Choroid plexus epithelial cell (primary cell): ENCODE measurements around the gene CMKLR1.

Experiments used
- DNase-seq: peaks from one replicate; pipeline ENCODE4 v3.0.0-alpha.2; 2010; ENCODE audit warnings: low read depth
- H3K4me3 ChIP-seq: 2 replicates; pipeline ENCODE4 v1.5.1; 2011; ENCODE audit warnings: low read depth, mild to moderate bottlenecking, control low read depth, low read length, moderate library complexity
- TF ChIP-seq, protein P1 (sequence below): conservative IDR thresholded peaks from 2 replicates; pipeline ENCODE4 v1.5.1; 2011; ENCODE audit warnings: low read depth, mild to moderate bottlenecking, control low read depth, inconsistent platforms, low read length, moderate library complexity

The CMKLR1 gene

DNA sequence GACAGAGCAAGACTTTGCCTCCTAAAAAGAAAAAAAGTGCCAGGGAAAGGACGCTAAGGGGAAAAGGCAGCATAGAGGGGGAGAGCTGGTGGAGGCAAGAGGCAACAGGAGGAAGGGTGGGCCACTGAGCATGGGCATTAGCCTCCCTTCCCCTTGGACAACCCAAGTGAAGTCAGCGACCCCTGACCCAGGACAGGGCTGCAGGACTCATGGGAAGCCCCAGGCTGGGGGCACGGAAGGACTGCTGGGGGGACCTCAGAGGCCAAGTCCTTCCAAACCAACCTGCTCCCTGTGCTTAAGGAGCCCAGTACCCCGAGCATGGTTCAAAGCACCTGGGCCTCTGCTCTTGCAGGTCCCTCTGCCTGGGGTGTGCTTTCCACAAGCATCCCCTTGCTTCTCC is 27.5 kb downstream of the CMKLR1 start:
- no peak for DNase-seq
- no peak overlapping the region for H3K4me3 ChIP-seq
- TF ChIP-seq, protein P1, sequence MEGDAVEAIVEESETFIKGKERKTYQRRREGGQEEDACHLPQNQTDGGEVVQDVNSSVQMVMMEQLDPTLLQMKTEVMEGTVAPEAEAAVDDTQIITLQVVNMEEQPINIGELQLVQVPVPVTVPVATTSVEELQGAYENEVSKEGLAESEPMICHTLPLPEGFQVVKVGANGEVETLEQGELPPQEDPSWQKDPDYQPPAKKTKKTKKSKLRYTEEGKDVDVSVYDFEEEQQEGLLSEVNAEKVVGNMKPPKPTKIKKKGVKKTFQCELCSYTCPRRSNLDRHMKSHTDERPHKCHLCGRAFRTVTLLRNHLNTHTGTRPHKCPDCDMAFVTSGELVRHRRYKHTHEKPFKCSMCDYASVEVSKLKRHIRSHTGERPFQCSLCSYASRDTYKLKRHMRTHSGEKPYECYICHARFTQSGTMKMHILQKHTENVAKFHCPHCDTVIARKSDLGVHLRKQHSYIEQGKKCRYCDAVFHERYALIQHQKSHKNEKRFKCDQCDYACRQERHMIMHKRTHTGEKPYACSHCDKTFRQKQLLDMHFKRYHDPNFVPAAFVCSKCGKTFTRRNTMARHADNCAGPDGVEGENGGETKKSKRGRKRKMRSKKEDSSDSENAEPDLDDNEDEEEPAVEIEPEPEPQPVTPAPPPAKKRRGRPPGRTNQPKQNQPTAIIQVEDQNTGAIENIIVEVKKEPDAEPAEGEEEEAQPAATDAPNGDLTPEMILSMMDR, result no peak

DNA sequence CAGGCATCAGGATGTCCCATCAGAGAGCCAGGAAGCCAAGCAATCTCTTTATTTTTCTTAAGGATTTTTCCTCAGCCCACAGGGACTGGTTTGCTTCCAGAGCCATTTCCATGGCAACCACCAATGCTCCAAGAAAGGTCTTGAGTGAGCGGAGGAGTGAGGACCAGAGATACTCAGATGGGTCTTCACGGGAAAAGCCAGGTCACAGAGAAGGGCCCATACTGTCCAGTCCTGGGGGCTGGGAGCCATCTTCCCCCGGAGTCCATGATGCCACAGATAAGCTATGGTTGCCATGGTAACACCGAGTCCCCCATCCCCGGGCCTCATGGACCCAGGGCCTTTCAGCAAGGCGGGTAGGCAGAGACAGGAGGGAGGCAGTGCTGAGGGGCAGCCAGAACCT is 28.6 kb downstream of the CMKLR1 start:
- TF ChIP-seq, protein P1, result no peak
- DNase-seq, result peak; percentile 48
- H3K4me3 ChIP-seq, result no peak overlapping the region

DNA sequence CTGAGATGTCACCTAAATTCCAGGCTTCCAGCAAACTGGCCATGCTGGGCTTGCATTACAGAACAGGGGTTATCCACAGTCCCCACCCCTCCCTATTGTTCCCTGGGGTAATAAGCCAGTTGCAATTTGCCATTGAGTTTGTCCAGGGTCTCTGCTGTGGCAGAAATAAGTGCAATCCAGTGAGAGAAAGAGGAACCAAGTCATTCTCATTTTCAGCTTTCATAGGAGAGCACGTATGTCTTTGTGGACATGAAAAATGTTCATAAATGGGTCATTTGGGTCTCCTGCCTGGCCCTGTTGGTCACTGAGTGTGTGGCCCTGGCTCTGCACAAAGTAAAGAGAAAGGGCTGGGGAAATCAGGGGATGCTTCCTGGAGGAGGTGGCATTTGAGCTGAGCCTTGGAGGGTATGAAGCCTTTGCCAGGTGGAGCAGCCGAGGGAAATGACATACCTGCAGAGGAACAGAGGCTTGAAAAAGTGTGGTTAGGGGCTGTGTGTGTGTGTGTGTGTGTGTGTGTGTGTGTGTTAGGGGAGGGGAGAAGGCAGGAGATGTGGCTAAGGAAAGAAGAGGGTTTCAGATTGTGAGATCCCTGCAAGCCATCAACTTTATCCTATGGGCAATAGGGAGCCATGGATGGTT is 29.3 kb downstream of the CMKLR1 start:
- no peak for DNase-seq
- TF ChIP-seq, protein P1, result no peak
- no peak overlapping the region for H3K4me3 ChIP-seq

DNA sequence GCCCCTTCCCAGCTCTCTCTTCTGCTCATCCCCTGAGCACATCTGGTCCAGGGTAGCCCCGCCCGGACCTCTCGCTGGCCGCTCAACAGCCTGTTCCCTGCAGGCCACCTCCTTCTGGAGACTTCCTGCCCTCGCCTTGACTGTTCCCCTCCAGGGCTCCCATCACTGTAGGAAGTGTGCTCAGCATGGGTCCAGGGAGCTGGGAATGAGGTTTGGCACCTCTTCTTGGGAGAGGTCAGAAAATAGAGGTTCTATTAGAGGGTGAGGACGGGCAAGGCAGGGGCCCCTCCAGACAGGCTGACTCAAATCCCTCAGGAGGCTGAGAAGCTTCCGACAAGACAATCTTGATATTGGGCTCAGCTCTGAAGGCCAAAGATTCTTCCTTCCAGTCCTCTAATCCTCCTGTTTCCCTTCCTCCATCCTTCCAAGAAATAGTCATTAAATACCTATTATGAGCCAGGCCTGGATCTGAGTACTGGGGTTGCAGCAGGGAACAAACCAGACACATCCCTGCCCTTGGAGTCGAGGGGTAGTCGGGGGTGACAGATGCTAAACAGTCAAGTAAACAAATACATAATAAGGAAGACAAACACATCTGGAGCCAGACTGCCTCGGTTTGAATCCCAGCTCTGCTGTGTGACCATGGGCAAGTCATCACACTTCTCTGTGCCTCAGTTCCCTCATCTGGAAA is 30.6 kb downstream of the CMKLR1 start:
- peak; percentile 34 for DNase-seq
- H3K4me3 ChIP-seq, result no peak overlapping the region
- TF ChIP-seq, protein P1, result no peak

DNA sequence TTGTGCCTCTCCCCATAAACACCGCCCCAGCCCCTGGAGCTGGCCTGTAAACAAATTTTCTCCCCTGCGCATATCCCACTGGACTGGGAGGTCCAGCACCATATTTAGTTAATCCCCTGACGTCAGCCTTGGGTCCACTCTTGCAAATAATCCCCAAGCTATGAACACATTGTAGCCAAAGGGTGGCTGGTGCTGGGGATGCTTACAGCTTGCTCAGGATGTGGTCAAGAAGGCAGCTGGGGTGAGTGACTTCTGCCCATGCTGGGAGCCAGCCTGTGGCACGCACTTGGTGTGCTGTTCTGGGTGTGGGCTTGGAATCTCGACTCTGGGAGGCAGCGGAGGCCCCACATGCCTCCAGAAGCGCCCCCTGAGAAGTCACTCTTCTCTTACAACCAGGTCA is 32.1 kb downstream of the CMKLR1 start:
- H3K4me3 ChIP-seq, result no peak overlapping the region
- DNase-seq, result peak; percentile 62
- TF ChIP-seq, protein P1, result no peak

DNA sequence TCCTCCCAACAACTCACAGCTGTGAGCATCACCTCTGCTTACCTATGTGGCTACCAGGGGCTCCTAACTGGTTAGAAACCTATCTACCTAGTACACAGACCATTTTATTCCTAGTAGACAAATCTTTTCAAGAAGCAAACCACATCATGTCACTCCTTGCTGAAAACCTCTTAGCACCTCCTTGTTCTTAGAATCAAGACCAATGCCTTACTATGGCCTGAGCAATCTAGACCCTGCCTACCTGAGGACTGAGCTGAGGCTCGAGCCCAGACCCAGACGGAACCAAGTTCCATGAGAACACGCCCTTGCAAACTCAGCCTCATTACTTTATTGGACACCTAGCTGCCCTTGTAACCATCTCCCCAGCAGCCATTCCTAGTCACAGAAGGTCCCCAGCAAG is 32.6 kb downstream of the CMKLR1 start:
- DNase-seq, result no peak
- H3K4me3 ChIP-seq, result no peak overlapping the region
- TF ChIP-seq, protein P1, result no peak
